Measurements from ENCODE around the gene ZNHIT1. TPM values are rescaled to one million over a fixed set of nuclear protein-coding genes. Genes with fewer than 3 reads are reported as not detected.
"Not testable (repeated sequence)": the region's sequence is repeated elsewhere in the genome, so short reads cannot be mapped to it uniquely, and the experiment has no call there.

Gene ZNHIT1
- total RNA-seq, 1 donor from 2014 or later = 44.3 TPM

- intact Hi-C loops (cut with DNase I) = no loop called here
- DNase-seq (ENCODE audit: low spot score) (no peak), ATAC-seq (no peak)
Observed at GRCh38 chr7:101258243-101258731, 40.3 kb downstream of the ZNHIT1 start.

GRCh38 chr7:101264102-101264706 is 46.2 kb downstream of the ZNHIT1 start:
- intact Hi-C loops (cut with DNase I); DNase-seq (ENCODE audit: low spot score): not testable (repeated sequence)
- ATAC-seq = peak; percentile 42

GRCh38 chr7:101265622-101266516 is 47.9 kb downstream of the ZNHIT1 start:
- no peak for ATAC-seq
- intact Hi-C loops (cut with DNase I) = no loop called here

GRCh38 chr7:101269664-101270063 is 51.7 kb downstream of the ZNHIT1 start:
- no peak for DNase-seq (ENCODE audit: low spot score)
- intact Hi-C loops (cut with DNase I) = no loop called here
- ATAC-seq = no peak

More at GRCh38 chr7:101265622-101266516, 47.9 kb downstream of the ZNHIT1 start:
- DNase-seq (ENCODE audit: low spot score) = no peak

- intact Hi-C loops (cut with DNase I) = no loop called here
- DNase-seq (ENCODE audit: low spot score) (no peak), ATAC-seq (no peak)
Observed at GRCh38 chr7:101271021-101271420, 53.1 kb downstream of the ZNHIT1 start.

- intact Hi-C loops (cut with DNase I) = no loop called here
- no peak for ATAC-seq
- no peak for DNase-seq (ENCODE audit: low spot score)
Observed at GRCh38 chr7:101273206-101273605, 55.2 kb downstream of the ZNHIT1 start.

Other genes starting within 250 kb of the ZNHIT1 start
- not detected for gene MUC12, start 248.6 kb upstream of the ZNHIT1 start, total RNA-seq
- not detected for gene MUC17, start 198.1 kb upstream of the ZNHIT1 start, total RNA-seq
- 47.1 TPM for gene TRIM56, start 132.7 kb upstream of the ZNHIT1 start, total RNA-seq
- 7.0 TPM for gene SERPINE1, start 91.1 kb upstream of the ZNHIT1 start, total RNA-seq
- gene AP1S1, start 63.7 kb upstream of the ZNHIT1 start, total RNA-seq = 22.1 TPM
- gene VGF, start 52.6 kb upstream of the ZNHIT1 start, total RNA-seq = not detected
- gene NAT16, start 37.9 kb upstream of the ZNHIT1 start, total RNA-seq = not detected
- gene MOGAT3, start 17.1 kb upstream of the ZNHIT1 start, total RNA-seq = not detected
- gene PLOD3, start 584 bp upstream of the ZNHIT1 start, total RNA-seq = 89.7 TPM
- 17.4 TPM for gene CLDN15, start 19.6 kb downstream of the ZNHIT1 start, total RNA-seq
- gene FIS1, start 26.9 kb downstream of the ZNHIT1 start, total RNA-seq = 231 TPM
- 18.8 TPM for gene IFT22, start 103.6 kb downstream of the ZNHIT1 start, total RNA-seq
- gene COL26A1, start 144.7 kb downstream of the ZNHIT1 start, total RNA-seq = 0.09 TPM